ENCODE results near the gene STX19. TPM values are rescaled to one million over a fixed set of nuclear protein-coding genes. Genes with fewer than 3 reads are reported as not detected.

The STX19 gene
- total and polyA plus RNA-seq, 10 donors, result 0.32 to 1.6 (median 0.80) TPM; not detected in 2

- H3K27me3 ChIP-seq (replicated peaks in 1 of 7), result no peaks in the 10 kb centered on the region
- no peaks in the 10 kb centered on the region for H3K9me3 ChIP-seq
- TF ChIP-seq POLR2AphosphoS5 (IDR thresholded peaks at IDR 0.05) (no peak), POLR2A (IDR thresholded peaks at IDR 0.05) (no peak)
- TF ChIP-seq, protein P1, sequence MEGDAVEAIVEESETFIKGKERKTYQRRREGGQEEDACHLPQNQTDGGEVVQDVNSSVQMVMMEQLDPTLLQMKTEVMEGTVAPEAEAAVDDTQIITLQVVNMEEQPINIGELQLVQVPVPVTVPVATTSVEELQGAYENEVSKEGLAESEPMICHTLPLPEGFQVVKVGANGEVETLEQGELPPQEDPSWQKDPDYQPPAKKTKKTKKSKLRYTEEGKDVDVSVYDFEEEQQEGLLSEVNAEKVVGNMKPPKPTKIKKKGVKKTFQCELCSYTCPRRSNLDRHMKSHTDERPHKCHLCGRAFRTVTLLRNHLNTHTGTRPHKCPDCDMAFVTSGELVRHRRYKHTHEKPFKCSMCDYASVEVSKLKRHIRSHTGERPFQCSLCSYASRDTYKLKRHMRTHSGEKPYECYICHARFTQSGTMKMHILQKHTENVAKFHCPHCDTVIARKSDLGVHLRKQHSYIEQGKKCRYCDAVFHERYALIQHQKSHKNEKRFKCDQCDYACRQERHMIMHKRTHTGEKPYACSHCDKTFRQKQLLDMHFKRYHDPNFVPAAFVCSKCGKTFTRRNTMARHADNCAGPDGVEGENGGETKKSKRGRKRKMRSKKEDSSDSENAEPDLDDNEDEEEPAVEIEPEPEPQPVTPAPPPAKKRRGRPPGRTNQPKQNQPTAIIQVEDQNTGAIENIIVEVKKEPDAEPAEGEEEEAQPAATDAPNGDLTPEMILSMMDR (IDR thresholded peaks at IDR 0.05 in 8 of 11, conservative IDR thresholded peaks at IDR 0.05 in 3 of 11), result no peak
- intact Hi-C loops (cut with DNase I; ENCODE audit: low total_unique reads), result no loop called here
- no peak overlapping the region for H3K27ac ChIP-seq
- WGBS, 5 donors, result 34 to 76% (median 51%) methylated on average over 1 of the region's 1 CpG
- H3K4me1 ChIP-seq, result no peaks in the 10 kb centered on the region
- no peak for DNase-seq
- H3K4me3 ChIP-seq, result no peak overlapping the region
- H3K36me3 ChIP-seq, result no peaks in the 10 kb centered on the region
Observed at GRCh38 chr3:94015025-94015424, 13.4 kb downstream of the STX19 start.

DNA sequence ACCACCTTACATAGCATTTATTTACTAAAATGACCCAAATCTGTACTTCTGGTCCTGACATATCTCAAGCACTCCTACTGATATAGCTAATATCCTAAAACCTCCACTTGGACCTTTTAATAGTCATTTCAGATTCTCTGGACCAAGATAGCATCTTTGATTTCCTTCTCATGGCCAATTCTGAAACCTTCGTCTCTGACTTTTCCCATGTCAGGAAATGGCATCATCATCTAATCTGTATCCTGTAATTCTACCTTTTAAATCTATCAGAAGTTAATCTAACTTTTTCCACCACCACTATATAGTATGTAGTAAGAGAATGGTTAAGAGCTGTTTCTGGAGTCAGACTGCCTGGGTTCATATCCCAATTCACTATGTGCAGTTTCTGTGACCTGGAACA lies 16.2 kb downstream of the STX19 start:
- Histone ChIP-seq H3K36me3 (no peaks in the 10 kb centered on the region), H3K9me3 (no peaks in the 10 kb centered on the region), H3K27ac (no peak overlapping the region), H3K27me3 (replicated peaks in 1 of 7) (no peaks in the 10 kb centered on the region), H3K4me1 (no peaks in the 10 kb centered on the region), H3K4me3 (no peak overlapping the region)
- 55 to 88% (median 69%) methylated on average over 1 of the region's 1 CpG for WGBS, 5 donors
- no peak for DNase-seq
- TF ChIP-seq POLR2A (IDR thresholded peaks at IDR 0.05), result no peak
- no peak for TF ChIP-seq POLR2AphosphoS5 (IDR thresholded peaks at IDR 0.05)
- TF ChIP-seq, protein P1 (IDR thresholded peaks at IDR 0.05 in 8 of 11, conservative IDR thresholded peaks at IDR 0.05 in 3 of 11), result no peak
- intact Hi-C loops (cut with DNase I; ENCODE audit: low total_unique reads), result no loop called here

DNA sequence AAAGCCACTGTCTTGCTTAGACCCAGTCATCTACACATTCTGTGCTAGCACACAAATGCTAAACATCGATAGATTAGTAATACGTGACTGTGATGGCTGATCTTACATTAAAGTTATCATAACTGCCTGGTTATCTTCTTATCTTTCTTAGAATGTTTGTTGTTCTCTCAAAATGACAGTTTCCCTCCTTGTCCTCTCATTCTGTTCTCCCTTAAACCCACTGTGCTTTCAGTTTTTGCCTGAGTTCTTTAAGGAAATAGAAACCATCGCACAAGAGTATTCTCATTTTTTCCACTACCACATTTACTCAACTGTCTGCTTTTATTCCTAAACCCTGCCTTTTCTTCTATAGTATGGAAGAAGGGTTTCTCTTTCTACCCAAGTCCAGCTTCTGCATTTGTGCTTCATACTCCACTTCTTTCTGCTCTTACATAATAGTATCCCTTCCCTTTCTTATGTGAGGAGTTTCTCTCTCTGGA lies 17.1 kb downstream of the STX19 start:
- Histone ChIP-seq H3K4me3 (no peak overlapping the region), H3K27ac (no peak overlapping the region), H3K9me3 (no peaks in the 10 kb centered on the region), H3K36me3 (no peaks in the 10 kb centered on the region), H3K4me1 (no peaks in the 10 kb centered on the region), H3K27me3 (replicated peaks in 1 of 7) (no peaks in the 10 kb centered on the region)
- TF ChIP-seq POLR2A (IDR thresholded peaks at IDR 0.05), result no peak
- TF ChIP-seq, protein P1 (IDR thresholded peaks at IDR 0.05 in 8 of 11, conservative IDR thresholded peaks at IDR 0.05 in 3 of 11), result no peak
- no peak for TF ChIP-seq POLR2AphosphoS5 (IDR thresholded peaks at IDR 0.05)
- intact Hi-C loops (cut with DNase I; ENCODE audit: low total_unique reads), result no loop called here
- no peak for DNase-seq
- 77 to 83% (median 82%) methylated on average over 3 of the region's 3 CpGs for WGBS, 5 donors

DNA sequence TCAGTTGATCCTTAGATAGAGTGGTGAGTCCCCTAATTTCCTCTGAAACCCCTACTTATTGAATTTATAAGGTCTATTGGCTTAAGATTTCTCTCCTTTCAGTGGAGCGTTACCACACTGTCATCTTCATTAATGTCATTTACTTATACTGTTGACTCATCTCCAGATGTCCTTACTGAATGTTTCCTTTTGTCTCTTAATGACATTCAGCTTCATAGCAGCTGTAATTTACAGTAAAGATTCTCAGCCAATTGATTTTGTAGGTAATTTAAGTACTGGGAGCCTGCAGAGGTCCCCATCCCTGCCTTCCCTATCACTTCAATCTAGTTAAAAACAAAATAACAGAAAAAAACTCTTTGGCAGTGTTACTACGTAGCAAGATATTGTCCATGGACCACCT lies 18.8 kb downstream of the STX19 start:
- TF ChIP-seq, protein P1 (IDR thresholded peaks at IDR 0.05 in 8 of 11, conservative IDR thresholded peaks at IDR 0.05 in 3 of 11), result no peak
- no peak for TF ChIP-seq POLR2A (IDR thresholded peaks at IDR 0.05)
- TF ChIP-seq POLR2AphosphoS5 (IDR thresholded peaks at IDR 0.05), result no peak
- no peak overlapping the region for H3K4me3 ChIP-seq
- intact Hi-C loops (cut with DNase I; ENCODE audit: low total_unique reads), result loop anchor here (10.0 kb wide), 1 partner anchor 55 kb away; the partner anchor contains the start of genes DHFR2 and NSUN3

More for the DNA sequence above, 18.8 kb downstream of the STX19 start:
- Histone ChIP-seq H3K36me3 (no peaks in the 10 kb centered on the region), H3K9me3 (no peaks in the 10 kb centered on the region), H3K27ac (no peak overlapping the region), H3K4me1 (peaks cover 0 to 6% (median under 1%) of the 10 kb centered on the region in 6 donors), H3K27me3 (replicated peaks in 1 of 7) (no peaks in the 10 kb centered on the region)
- 91 to 97% (median 94%) methylated on average over 2 of the region's 2 CpGs for WGBS, 5 donors
- DNase-seq, result no peak

All from spleen (tissue), 11 donors.